GM12872 (cell line): ENCODE measurements around the gene IL36G.

Source experiments
- CTCF ChIP-seq: IDR thresholded peaks from 3 replicates; pipeline ENCODE4 v1.5.1; 2011; ENCODE audit warnings: low read depth, mild to moderate bottlenecking, low read length, moderate library complexity; ENCODE audit not compliant: insufficient read depth

IL36G gene

GRCh38 chr2:113034016-113034415, 56.2 kb downstream of the IL36G start:
- no peak for TF ChIP-seq CTCF
